Adipose tissue (tissue), 3 donors: Measurements from ENCODE around the gene ZBTB17. TPM values are rescaled to one million over a fixed set of nuclear protein-coding genes. Genes with fewer than 3 reads are reported as not detected.
"Not testable (repeated sequence)": the region's sequence is repeated elsewhere in the genome, so short reads cannot be mapped to it uniquely, and the experiment has no call there.

ENCODE experiments used
- H3K27ac ChIP-seq: one replicate; pipeline ENCODE4 v1.5.1; 2013; ENCODE audit warnings: low read depth, low read length
- WGBS, 3 donors: extraction: QIAGEN DNeasy Blood & Tissue Kit; methylation state at CpG; one replicate each; pipeline ENCODE4 v1.1.7; 2013; 5-methylcytosine and 5-hydroxymethylcytosine counted together
- polyA plus RNA-seq, 3 donors: library from polyadenylated mRNA; stranded (reverse); fragments of 200-250 nt; gene quantifications; one replicate each; pipeline ENCODE4 v1.2.3, GENCODE V29; 2013
- donor health status: healthy with polysubstance abuse.
- donor health status: Bipolar disorder and iron deficiency.
- donor health status: healthy.

The ZBTB17 gene
- polyA plus RNA-seq, 3 donors = 23.9 to 36.2 (median 33.9) TPM

- 74 to 80% (median 76%) methylated on average over 6 of the region's 6 CpGs for WGBS, 3 donors
- H3K27ac ChIP-seq = not testable (repeated sequence)
Observed at GRCh38 chr1:15892857-15893599, 82.9 kb downstream of the ZBTB17 start.

Other genes starting within 250 kb of the ZBTB17 start
- gene SLC25A34, start 239.8 kb downstream of the ZBTB17 start, polyA plus RNA-seq = 1 to 10 TPM; 2.3 to 4.2 (median 2.8) TPM
- under 1 TPM in 1 of 3 donors, not detected in 2; 0.04 TPM for gene TMEM82, start 233.6 kb downstream of the ZBTB17 start, polyA plus RNA-seq
- gene FBLIM1, start 217.3 kb downstream of the ZBTB17 start, polyA plus RNA-seq = 10 to 100 TPM; 13.8 to 37.7 (median 26.1) TPM
- 1 to 10 TPM; 1.2 to 3.4 (median 2.6) TPM for gene UQCRHL, start 168.5 kb downstream of the ZBTB17 start, polyA plus RNA-seq
- gene SPEN, start 128.4 kb downstream of the ZBTB17 start, polyA plus RNA-seq = 10 to 100 TPM; 15.7 to 28.8 (median 20.2) TPM
- not detected for gene SRARP, start 28.1 kb upstream of the ZBTB17 start, polyA plus RNA-seq
- gene HSPB7, start 41.9 kb upstream of the ZBTB17 start, polyA plus RNA-seq = 100 to 1,000 TPM in 2 of 3 donors, 10 to 100 TPM in 1; 60.6 to 734 (median 229) TPM
- gene CLCNKA, start 45.9 kb upstream of the ZBTB17 start, polyA plus RNA-seq = 1 to 10 TPM in 1 of 3 donors, under 1 TPM in 2; 0.22 to 2.4 (median 0.79) TPM
- under 1 TPM in 2 of 3 donors, not detected in 1; 0.19 to 0.64 TPM for gene CLCNKB, start 67.7 kb upstream of the ZBTB17 start, polyA plus RNA-seq
- 1 to 10 TPM in 1 of 3 donors, under 1 TPM in 1, not detected in 1; 0.04 to 1.6 TPM for gene FAM131C, start 97.5 kb upstream of the ZBTB17 start, polyA plus RNA-seq
- 10 to 100 TPM in 1 of 3 donors, 1 to 10 TPM in 2; 4.1 to 20.0 (median 9.4) TPM for gene EPHA2, start 180.0 kb upstream of the ZBTB17 start, polyA plus RNA-seq
- gene ARHGEF19, start 236.6 kb upstream of the ZBTB17 start, polyA plus RNA-seq = 1 to 10 TPM; 5.5 to 8.4 (median 6.8) TPM